Measurements from ENCODE around the gene LHFPL6.

Gene LHFPL6

GRCh38 chr13:39556866-39557265 lies 46.1 kb downstream of the LHFPL6 start:
- H3K4me3 ChIP-seq (ENCODE audit: low read depth, low read length) = no peak overlapping the region
- DNase-seq (ENCODE audit: low read depth) = no peak
- in situ Hi-C loops (cut with HindIII; ENCODE audit: low sequenced_read_pairs) = no loop called here
- no peak for TF ChIP-seq CTCF (IDR thresholded peaks at IDR 0.05; ENCODE audit: low read depth, low read length, missing control alignments)

- no peak overlapping the region for H3K4me3 ChIP-seq (ENCODE audit: low read depth, low read length)
- DNase-seq (ENCODE audit: low read depth) = no peak
- in situ Hi-C loops (cut with HindIII; ENCODE audit: low sequenced_read_pairs) = no loop called here
- no peak for TF ChIP-seq CTCF (IDR thresholded peaks at IDR 0.05; ENCODE audit: low read depth, low read length, missing control alignments)
These were observed 48.6 kb downstream of the LHFPL6 start for GRCh38 chr13:39554371-39554770.

GRCh38 chr13:39552246-39552645 lies 50.7 kb downstream of the LHFPL6 start:
- in situ Hi-C loops (cut with HindIII; ENCODE audit: low sequenced_read_pairs) = no loop called here
- no peak for TF ChIP-seq CTCF (IDR thresholded peaks at IDR 0.05; ENCODE audit: low read depth, low read length, missing control alignments)
- no peak for DNase-seq (ENCODE audit: low read depth)

GRCh38 chr13:39550931-39551330 lies 52.1 kb downstream of the LHFPL6 start:
- in situ Hi-C loops (cut with HindIII; ENCODE audit: low sequenced_read_pairs) = no loop called here
- no peak overlapping the region for H3K4me3 ChIP-seq (ENCODE audit: low read depth, low read length)
- TF ChIP-seq CTCF (IDR thresholded peaks at IDR 0.05; ENCODE audit: low read depth, low read length, missing control alignments) = no peak
- DNase-seq (ENCODE audit: low read depth) = no peak

More at GRCh38 chr13:39552246-39552645, 50.7 kb downstream of the LHFPL6 start:
- no peak overlapping the region for H3K4me3 ChIP-seq (ENCODE audit: low read depth, low read length)

- no peak overlapping the region for H3K4me3 ChIP-seq (ENCODE audit: low read depth, low read length)
- TF ChIP-seq CTCF (IDR thresholded peaks at IDR 0.05; ENCODE audit: low read depth, low read length, missing control alignments) = no peak
- no peak for DNase-seq (ENCODE audit: low read depth)
- in situ Hi-C loops (cut with HindIII; ENCODE audit: low sequenced_read_pairs) = no loop called here
These were observed 55.9 kb downstream of the LHFPL6 start for GRCh38 chr13:39547108-39547507.

- in situ Hi-C loops (cut with HindIII; ENCODE audit: low sequenced_read_pairs) = no loop called here
- no peak for TF ChIP-seq CTCF (IDR thresholded peaks at IDR 0.05; ENCODE audit: low read depth, low read length, missing control alignments)
These were observed 60.6 kb downstream of the LHFPL6 start for GRCh38 chr13:39542361-39542760.

More at GRCh38 chr13:39542361-39542760, 60.6 kb downstream of the LHFPL6 start:
- H3K4me3 ChIP-seq (ENCODE audit: low read depth, low read length) = no peak overlapping the region
- no peak for DNase-seq (ENCODE audit: low read depth)

All from astrocyte of the cerebellum (primary cell).